HG02884 (cell line): Measurements from ENCODE around the gene RMND5B.

ENCODE experiments used
- ATAC-seq: cut with Tn5 transposase; IDR thresholded peaks from one replicate; pipeline ENCODE4 v1.9.1; 2021; ENCODE audit warnings: mild to moderate bottlenecking, moderate library complexity; ENCODE audit not compliant: unreplicated experiment

The RMND5B gene

DNA sequence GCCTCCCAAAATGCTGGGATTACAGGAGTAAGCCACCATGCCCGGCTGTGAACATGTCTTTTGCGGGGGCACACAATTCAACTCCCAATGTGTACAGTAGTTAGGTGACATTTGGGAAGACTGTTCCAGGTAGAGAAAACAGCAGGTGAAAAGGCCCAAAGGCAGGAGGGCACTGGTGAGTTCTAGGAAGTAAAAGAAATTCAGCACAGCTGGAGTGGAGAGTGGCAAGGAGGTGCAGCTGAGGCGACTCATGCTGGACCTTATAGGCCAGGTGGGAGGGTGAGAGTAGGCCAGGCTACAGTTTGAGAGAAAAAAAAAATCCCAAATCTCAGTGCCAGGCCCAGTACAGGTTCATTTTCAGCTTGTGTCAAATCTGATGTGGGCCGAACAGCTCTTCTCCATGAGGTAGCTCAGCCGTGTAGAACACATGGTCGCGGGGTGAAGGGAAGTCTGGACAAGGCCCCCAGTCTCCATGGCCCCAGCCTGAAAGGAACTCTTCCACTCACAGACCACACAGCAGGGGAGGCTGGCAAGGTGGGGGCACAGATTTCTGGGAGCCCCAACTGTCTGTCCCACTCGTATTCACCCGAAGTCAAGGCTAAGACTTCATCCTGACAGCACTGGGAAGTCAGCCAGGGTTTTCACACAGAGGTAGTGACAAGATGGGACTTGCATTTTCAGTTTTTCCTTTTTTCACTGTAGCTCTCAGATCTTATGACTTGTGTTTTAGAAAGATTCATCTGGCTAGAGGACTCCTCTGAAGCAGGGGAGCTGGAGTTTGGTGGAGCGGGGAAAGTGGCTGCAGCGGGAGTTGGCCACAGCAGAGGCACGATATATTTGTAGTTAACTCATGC is 69.0 kb downstream of the RMND5B start:
- no peak for ATAC-seq
